HepG2 (cell line): ENCODE results near the gene ELAC2. TPM values are rescaled to one million over a fixed set of nuclear protein-coding genes. Genes with fewer than 3 reads are reported as not detected.

Experiments used
- ATAC-seq: fragments of 200-7000 bp; cut with Tn5 transposase; 3 replicates; pipeline ENCODE4 v1.9.1; 2020; ENCODE audit warnings: mild to moderate bottlenecking, moderate library complexity
- BruUV-seq: library from RNA; stranded (reverse); fragments of 400-500 nt; replicated peaks from 2 replicates; lab custom pipeline; 2021; lab: Mats Ljungman, UMichigan
- CTCF ChIA-PET: fragments of 300-600 bp; formaldehyde crosslinking; extraction: SDS; loops from one replicate; lab custom pipeline; 2021; ENCODE audit warnings: low total read pairs, inconsistent platforms, low intra/inter-chr PET ratio; lab: Yijun Ruan, JAX
- POLR2A ChIA-PET: fragments of 350-600 bp; sonication (Branson Sonifier 250); formaldehyde crosslinking; loops from one replicate; lab custom pipeline; 2020; ENCODE audit warnings: antibody characterized with exemption, inconsistent platforms; lab: Yijun Ruan, JAX
- DNase-seq: peaks from one replicate; pipeline ENCODE4 v3.0.0-alpha.2; 2015; ENCODE audit warnings: low spot score
- FAIRE-seq: peaks from 3 replicates; lab custom pipeline; 2011; peaks lifted over from hg19 to GRCh38; lab: Jason Lieb, UNC
- H2AFZ ChIP-seq: one replicate; pipeline ENCODE4 v1.6.1; 2011; ENCODE audit warnings: low read length, inconsistent platforms
- H3K27ac ChIP-seq: fragments of 300-600 bp; 3 replicates; pipeline ENCODE4 v1.8.0; 2011; ENCODE audit warnings: mixed run types, mild to moderate bottlenecking, mixed read lengths, low read length, inconsistent platforms; ENCODE audit not compliant: insufficient read depth; ENCODE audit errors: extremely low read length
- H3K27me3 ChIP-seq, 2 experiments: fragments of 200-600 bp in 1 of 2; 2 replicates in 1 of 2; 3 replicates in 1 of 2; pipeline versions ENCODE4 v1.6.0 to v1.8.0; 2011; ENCODE audit warnings: low read length in 2 of 2, mild to moderate bottlenecking in 2 of 2, moderate library complexity in 2 of 2, inconsistent platforms in 1 of 2; ENCODE audit not compliant: insufficient read depth in 2 of 2, control insufficient read depth in 1 of 2
- H3K36me3 ChIP-seq, 2 experiments: fragments of 200-600 bp in 1 of 2; replicated peaks in 1 of 2; 2 replicates in 1 of 2; 3 replicates in 1 of 2; pipeline versions ENCODE4 v1.5.1 to v1.8.0; 2011; ENCODE audit warnings: low read length in 2 of 2, inconsistent platforms in 1 of 2; ENCODE audit not compliant: insufficient read depth in 2 of 2, control insufficient read depth in 1 of 2
- H3K4me1 ChIP-seq: 2 replicates; pipeline ENCODE4 v1.5.1; 2012; ENCODE audit warnings: low read length, inconsistent platforms; ENCODE audit not compliant: insufficient read depth
- H3K4me2 ChIP-seq: 2 replicates; pipeline ENCODE4 v1.6.0; 2011; ENCODE audit warnings: low read depth, low read length, inconsistent platforms
- H3K4me3 ChIP-seq, 3 experiments: fragments of 200-600 bp in 1 of 3; sonication (generic), shearing (Covaris generic) in 1 of 3; replicated peaks in 1 of 3; 2 replicates each; pipeline ENCODE4 v1.5.1; 2011 to 2016; ENCODE audit warnings: low read length in 3 of 3, inconsistent platforms in 2 of 3, low read depth in 2 of 3, mild to moderate bottlenecking in 2 of 3, control low read depth in 1 of 3, mixed read lengths in 1 of 3; ENCODE audit not compliant: insufficient read depth in 1 of 3
- H3K79me2 ChIP-seq: one replicate; pipeline ENCODE4 v1.6.1; 2011; ENCODE audit warnings: low read length, inconsistent platforms; ENCODE audit not compliant: insufficient read depth
- H3K9ac ChIP-seq: 2 replicates; pipeline ENCODE4 v1.6.0; 2011; ENCODE audit warnings: mild to moderate bottlenecking, low read depth, low read length, inconsistent platforms; ENCODE audit not compliant: insufficient read depth
- H3K9me3 ChIP-seq: 2 replicates; pipeline ENCODE4 v1.5.1; 2012; ENCODE audit warnings: mild to moderate bottlenecking, low read length
- H4K20me1 ChIP-seq: 2 replicates; pipeline ENCODE4 v1.6.0; 2011; ENCODE audit warnings: inconsistent platforms, mild to moderate bottlenecking, low read length, moderate library complexity; ENCODE audit not compliant: insufficient read depth
- ATF7 ChIP-seq, 2 experiments: fragments of 450-650 bp in 1 of 2; sonication (generic) in 1 of 2; formaldehyde crosslinking in 1 of 2; IDR thresholded peaks; 2 replicates each; pipeline versions ENCODE4 v1.4.0 to v1.6.1; 2016 to 2020; ENCODE audit warnings: antibody characterized with exemption in 1 of 2, mild to moderate bottlenecking in 1 of 2, missing genetic modification reagents in 1 of 2
- HDAC1 ChIP-seq: sonication (generic); formaldehyde crosslinking; IDR thresholded peaks from 2 replicates; pipeline ENCODE4 v1.5.1; 2020; ENCODE audit warnings: mild to moderate bottlenecking, missing genetic modification reagents
- HOXA7 ChIP-seq: sonication (generic); formaldehyde crosslinking; IDR thresholded peaks from 2 replicates; pipeline ENCODE4 v1.8.1; 2022; ENCODE audit warnings: mild to moderate bottlenecking, missing genetic modification reagents, moderate library complexity
- NFRKB ChIP-seq: fragments of 450-650 bp; IDR thresholded peaks from 2 replicates; pipeline ENCODE4 v1.6.1; 2017
- REL ChIP-seq: sonication (generic); formaldehyde crosslinking; conservative IDR thresholded peaks from 2 replicates; pipeline ENCODE4 v1.8.0; 2022; ENCODE audit warnings: mild to moderate bottlenecking, missing genetic modification reagents, moderate library complexity
- SOX5 ChIP-seq: IDR thresholded peaks from 2 replicates; pipeline ENCODE4 v1.6.1; 2016; ENCODE audit warnings: borderline replicate concordance
- ZNF407 ChIP-seq: sonication (generic); formaldehyde crosslinking; IDR thresholded peaks from one replicate; pipeline ENCODE4 v1.5.1; 2020; ENCODE audit warnings: mild to moderate bottlenecking, missing genetic modification reagents; ENCODE audit errors: not compliant biosample characterization
- ZNF503 ChIP-seq: sonication (generic); formaldehyde crosslinking; IDR thresholded peaks from 2 replicates; pipeline ENCODE4 v1.4.0; 2020; ENCODE audit warnings: missing genetic modification reagents
- WGBS: methylation state at CpG from one replicate; pipeline ENCODE4 v1.1.6; 2017; ENCODE audit warnings: low lambda C conversion rate; 5-methylcytosine and 5-hydroxymethylcytosine counted together
- in situ Hi-C: cut with HindIII; loops from 2 replicates; pipeline ENCODE4 v1.10.0; 2017; ENCODE audit warnings: low pct_unique_long_range_greater_than_20kb; ENCODE audit not compliant: extremely low pct_ligation_motif_present
- intact Hi-C: fragments of 100-400 bp; cut with micrococcal nuclease; formaldehyde crosslinking; loops from one replicate; pipeline ENCODE4 v1.10.0; 2022; ENCODE audit not compliant: unreplicated experiment
- polyA plus RNA-seq, 8 experiments: library from polyadenylated mRNA; depleted of rRNA in 3 of 8; stranded (reverse) in 7 of 8; unstranded in 1 of 8; fragments of >200 nt; fragmentation: Illumina TruSeq in 4 of 8; extraction: Trizol in 4 of 8; gene quantifications; 2 replicates each; pipeline versions ENCODE4 v1.2.1 to v1.2.3, GENCODE V29; 2011 to 2016; ENCODE audit warnings: low read depth in 4 of 8, missing spikeins in 1 of 8, mixed read lengths in 1 of 8; ENCODE audit not compliant: insufficient read depth in 1 of 8
- total RNA-seq, 5 experiments: library from RNA; depleted of rRNA; stranded (reverse); fragments of >200 nt; fragmentation: Illumina TruSeq; extraction: Trizol; gene quantifications; 2 replicates each; pipeline ENCODE4 v1.2.3, GENCODE V29; 2016; ENCODE audit warnings: low read depth in 1 of 5

ELAC2 gene
- total and polyA plus RNA-seq, 2 of the 13 experiments (the other 11 are each of a cell fraction or from before 2014, with no cell fraction given) = 35.6 to 50.4 TPM

- Histone ChIP-seq H3K4me2 (no peak overlapping the region), H3K27ac (no peak overlapping the region), H4K20me1 (no peaks in the 10 kb centered on the region), H3K9me3 (no peaks in the 10 kb centered on the region), H3K4me3 (no peak overlapping the region), H3K27me3 (no peaks in the 10 kb centered on the region), H2AFZ (no peak overlapping the region), H3K4me1 (no peaks in the 10 kb centered on the region), H3K79me2 (no peaks in the 10 kb centered on the region), H3K36me3 (no peaks in the 10 kb centered on the region), H3K9ac (no peak overlapping the region)
- in situ Hi-C loops = no loop called here
- FAIRE-seq (no peak), DNase-seq (no peak), ATAC-seq (no peak)
- POLR2A ChIA-PET = no interaction called here
- no TSS peak for BruUV-seq
- CTCF ChIA-PET = no interaction called here
- 87% methylated on average over 3 of the region's 3 CpGs for WGBS
- TF ChIP-seq REL (no peak), ATF7 (IDR thresholded peaks at IDR 0.05) (peak; percentile 55), ATF7 (CRISPR knock-in tag; IDR thresholded peaks at IDR 0.05) (no peak)
- intact Hi-C loops = no loop called here
Observed at GRCh38 chr17:12965988-12966387, 51.8 kb downstream of the ELAC2 start.

- in situ Hi-C loops (no loop called here), intact Hi-C loops (no loop called here)
- H3K79me2 ChIP-seq = no peaks in the 10 kb centered on the region
- DNase-seq = no peak
- POLR2A ChIA-PET = no interaction called here
- no peaks in the 10 kb centered on the region for H3K27me3 ChIP-seq
- H3K36me3 ChIP-seq = no peaks in the 10 kb centered on the region
- ATAC-seq = no peak
- H3K4me2 ChIP-seq = no peak overlapping the region
- WGBS = 55% methylated on average over 10 of the region's 10 CpGs
- no peak overlapping the region for H3K27ac ChIP-seq
- CTCF ChIA-PET = no interaction called here
- BruUV-seq = no TSS peak
- H3K9ac ChIP-seq = no peak overlapping the region
- H4K20me1 ChIP-seq = no peaks in the 10 kb centered on the region
- FAIRE-seq = no peak
- H3K9me3 ChIP-seq = no peaks in the 10 kb centered on the region
- no peak overlapping the region for H3K4me3 ChIP-seq
- no peaks in the 10 kb centered on the region for H3K4me1 ChIP-seq
- H2AFZ ChIP-seq = no peak overlapping the region
- TF ChIP-seq SOX5 (CRISPR knock-in tag) (no peak), HOXA7 (no peak), HDAC1 (no peak), NFRKB (no peak), ZNF407 (CRISPR knock-in tag) (no peak), ZNF503 (CRISPR knock-in tag) (no peak)
Observed at GRCh38 chr17:12964840-12965239, 53.0 kb downstream of the ELAC2 start.
